HFF-Myc (cell line): Measurements from ENCODE around the gene PLD5.

ENCODE experiments used
- DNase-seq: peaks from one replicate; pipeline ENCODE4 v3.0.0-alpha.2; 2011; ENCODE audit warnings: low read depth; ENCODE audit errors: extremely low read depth
- H3K4me3 ChIP-seq: replicated peaks from 2 replicates; pipeline ENCODE4 v1.5.1; 2011; ENCODE audit warnings: low read depth, mild to moderate bottlenecking, control low read depth, low read length
- TF ChIP-seq, protein P1 (sequence below): IDR thresholded peaks from 2 replicates; pipeline ENCODE4 v1.5.1; 2012; ENCODE audit warnings: mild to moderate bottlenecking, low read depth, low read length, control low read depth; ENCODE audit errors: missing control alignments

PLD5 gene

DNA sequence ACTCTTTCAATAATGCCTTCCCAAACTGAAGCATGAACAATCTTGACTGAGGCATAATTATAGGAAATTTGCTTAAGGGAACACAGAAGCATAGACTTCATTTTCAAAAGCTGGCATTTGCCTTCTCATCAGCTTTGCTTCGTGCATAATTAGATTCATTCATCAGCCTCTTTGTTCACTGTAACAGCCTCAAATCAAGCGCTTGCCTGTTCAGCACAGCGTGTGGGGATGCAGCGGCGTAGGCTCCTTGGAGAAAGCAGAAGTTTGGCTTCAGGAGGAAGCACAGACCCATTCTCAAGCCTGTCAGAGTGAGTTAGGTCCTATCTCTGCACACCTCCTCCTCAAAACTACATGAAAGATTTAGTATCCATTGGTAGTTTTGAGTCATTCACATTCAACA is 279.2 kb downstream of the PLD5 start:
- DNase-seq = no peak
- H3K4me3 ChIP-seq = no peak overlapping the region
- TF ChIP-seq, protein P1, sequence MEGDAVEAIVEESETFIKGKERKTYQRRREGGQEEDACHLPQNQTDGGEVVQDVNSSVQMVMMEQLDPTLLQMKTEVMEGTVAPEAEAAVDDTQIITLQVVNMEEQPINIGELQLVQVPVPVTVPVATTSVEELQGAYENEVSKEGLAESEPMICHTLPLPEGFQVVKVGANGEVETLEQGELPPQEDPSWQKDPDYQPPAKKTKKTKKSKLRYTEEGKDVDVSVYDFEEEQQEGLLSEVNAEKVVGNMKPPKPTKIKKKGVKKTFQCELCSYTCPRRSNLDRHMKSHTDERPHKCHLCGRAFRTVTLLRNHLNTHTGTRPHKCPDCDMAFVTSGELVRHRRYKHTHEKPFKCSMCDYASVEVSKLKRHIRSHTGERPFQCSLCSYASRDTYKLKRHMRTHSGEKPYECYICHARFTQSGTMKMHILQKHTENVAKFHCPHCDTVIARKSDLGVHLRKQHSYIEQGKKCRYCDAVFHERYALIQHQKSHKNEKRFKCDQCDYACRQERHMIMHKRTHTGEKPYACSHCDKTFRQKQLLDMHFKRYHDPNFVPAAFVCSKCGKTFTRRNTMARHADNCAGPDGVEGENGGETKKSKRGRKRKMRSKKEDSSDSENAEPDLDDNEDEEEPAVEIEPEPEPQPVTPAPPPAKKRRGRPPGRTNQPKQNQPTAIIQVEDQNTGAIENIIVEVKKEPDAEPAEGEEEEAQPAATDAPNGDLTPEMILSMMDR = no peak

DNA sequence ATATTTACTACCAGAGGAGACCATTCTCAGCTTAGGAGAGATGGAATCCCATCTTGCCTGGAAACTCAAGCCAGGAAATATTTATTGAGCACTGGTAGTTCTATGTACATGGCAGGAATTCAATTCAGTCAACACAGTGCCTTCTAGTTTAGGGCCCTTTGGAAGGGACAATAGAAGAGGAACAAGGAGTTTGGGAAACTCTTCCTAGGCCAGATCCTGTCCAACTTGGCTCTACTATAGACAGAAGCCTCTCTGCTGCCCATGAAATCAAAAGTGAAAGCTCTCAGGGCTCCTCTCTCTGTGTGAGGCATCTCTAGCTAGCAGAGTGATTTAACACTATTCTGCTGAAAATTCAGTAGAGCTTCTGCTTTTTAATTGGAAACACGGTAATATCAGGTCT is 281.0 kb downstream of the PLD5 start:
- no peak overlapping the region for H3K4me3 ChIP-seq
- TF ChIP-seq, protein P1 = no peak
- no peak for DNase-seq

DNA sequence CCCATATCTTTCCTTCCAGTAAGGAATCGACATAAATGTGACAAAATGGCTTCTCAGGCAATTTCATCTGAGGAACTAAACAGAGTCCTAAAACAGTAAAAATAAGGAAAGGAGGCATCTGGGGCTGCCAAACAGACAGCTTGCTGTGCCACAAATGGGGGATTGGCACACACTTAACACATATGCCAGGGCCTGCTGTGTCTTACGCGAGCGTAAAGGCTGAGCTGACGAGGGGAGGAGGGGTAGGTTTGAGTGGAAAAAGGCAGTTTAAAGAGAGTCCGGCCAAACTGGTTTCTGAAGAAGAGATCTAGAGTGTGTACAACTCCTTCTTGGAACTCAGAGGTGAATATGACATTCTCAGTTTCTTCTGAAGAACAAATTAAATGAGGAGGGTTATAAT is 281.5 kb downstream of the PLD5 start:
- no peak for DNase-seq
- no peak overlapping the region for H3K4me3 ChIP-seq
- TF ChIP-seq, protein P1 = no peak

DNA sequence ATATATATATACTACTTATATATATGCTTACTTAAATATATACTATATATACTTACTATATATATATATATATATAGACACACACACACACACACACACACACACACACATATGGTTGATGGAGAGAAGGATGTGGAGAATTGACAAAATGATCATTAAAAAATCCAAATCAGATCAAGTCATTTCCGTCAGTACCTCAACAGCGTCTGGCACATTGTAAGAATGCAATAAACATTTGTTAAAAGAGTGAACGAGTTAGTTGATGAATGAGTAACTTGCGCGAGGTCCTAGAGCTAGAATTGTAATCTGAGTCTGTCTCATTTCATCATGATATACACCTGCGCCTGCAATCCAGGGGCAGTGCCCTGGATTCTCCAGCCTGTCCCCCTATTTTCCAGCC is 282.6 kb downstream of the PLD5 start:
- no peak for DNase-seq
- no peak overlapping the region for H3K4me3 ChIP-seq
- TF ChIP-seq, protein P1 = no peak

GRCh38 chr1:242240691-242241090 is 283.8 kb downstream of the PLD5 start:
- no peak for DNase-seq
- TF ChIP-seq, protein P1 = no peak

GRCh38 chr1:242240077-242240476 is 284.4 kb downstream of the PLD5 start:
- no peak overlapping the region for H3K4me3 ChIP-seq
- TF ChIP-seq, protein P1 = no peak
- no peak for DNase-seq

More at GRCh38 chr1:242240691-242241090, 283.8 kb downstream of the PLD5 start:
- H3K4me3 ChIP-seq = no peak overlapping the region

DNA sequence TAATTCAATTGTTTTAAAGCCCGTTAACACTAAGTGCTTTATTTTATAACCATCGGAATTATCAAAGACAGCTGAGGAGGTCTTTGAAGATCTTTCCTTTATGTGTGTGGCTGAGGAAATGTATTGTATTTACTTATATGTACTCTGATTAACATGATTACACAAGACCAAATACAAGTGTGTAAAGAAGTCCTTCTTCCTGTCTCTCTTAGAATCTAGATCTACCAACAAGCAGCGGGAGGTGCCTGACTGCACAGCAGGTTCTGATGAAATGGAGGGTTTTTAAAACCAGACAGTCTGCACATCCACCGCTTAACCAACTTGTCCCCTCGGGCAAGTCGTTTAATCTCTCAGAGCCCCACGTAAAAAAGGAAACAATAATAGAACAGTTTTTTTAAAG is 285.1 kb downstream of the PLD5 start:
- no peak for DNase-seq
- TF ChIP-seq, protein P1 = no peak
- no peak overlapping the region for H3K4me3 ChIP-seq
